Endothelial cell of umbilical vein (primary cell): ENCODE results near the gene ZNFX1. TPM values are rescaled to one million over a fixed set of nuclear protein-coding genes. Genes with fewer than 3 reads are reported as not detected.
A peak's percentile ranks its signal among the peaks of the same experiment; 100 is the strongest.
"Not testable (repeated sequence)": the region's sequence is repeated elsewhere in the genome, so short reads cannot be mapped to it uniquely, and the experiment has no call there.

Experiments
- BruUV-seq: library from RNA; stranded (reverse); fragments of 400-500 nt; replicated peaks from 2 replicates; lab custom pipeline; 2021; lab: Mats Ljungman, UMichigan
- CTCF ChIA-PET: fragments of 300-600, 350-600 bp; sonication (Branson Sonifier 250); formaldehyde crosslinking; loops from one replicate; lab custom pipeline; 2021; ENCODE audit warnings: antibody characterized with exemption, inconsistent platforms; lab: Charles Lee
- POLR2A ChIA-PET: fragments of 300-600, 350-600 bp; sonication (Branson Sonifier 250); formaldehyde crosslinking; loops from one replicate; lab custom pipeline; 2021; ENCODE audit warnings: antibody characterized with exemption, inconsistent platforms; lab: Charles Lee
- DNase-seq: peaks from one replicate; pipeline ENCODE4 v3.0.0-alpha.2; 2011; ENCODE audit warnings: low read depth, low spot score
- FAIRE-seq: peaks from 2 replicates; lab custom pipeline; 2011; peaks lifted over from hg19 to GRCh38; lab: Jason Lieb, UNC
- H2AFZ ChIP-seq: 2 replicates; pipeline ENCODE4 v1.6.0; 2012; ENCODE audit warnings: low read depth, low read length, control low read depth, inconsistent platforms
- H3K27ac ChIP-seq: 2 replicates; pipeline ENCODE4 v1.5.1; 2011; ENCODE audit warnings: low read depth, mild to moderate bottlenecking, control low read depth, low read length, moderate library complexity; ENCODE audit not compliant: insufficient read depth
- H3K27me3 ChIP-seq, 2 experiments: 2 replicates each; pipeline versions ENCODE4 v1.6.0 to v1.6.1; 2011; ENCODE audit warnings: low read length in 2 of 2, mixed read lengths in 1 of 2; ENCODE audit not compliant: control insufficient read depth in 2 of 2, insufficient read depth in 2 of 2
- H3K36me3 ChIP-seq, 2 experiments: 2 replicates in 1 of 2; 3 replicates in 1 of 2; pipeline ENCODE4 v1.5.1; 2011; ENCODE audit warnings: low read length in 2 of 2, mild to moderate bottlenecking in 1 of 2, moderate library complexity in 1 of 2; ENCODE audit not compliant: control insufficient read depth in 2 of 2, insufficient read depth in 2 of 2; ENCODE audit errors: extremely low read depth in 1 of 2
- H3K4me1 ChIP-seq: 3 replicates; pipeline ENCODE4 v1.5.1; 2011; ENCODE audit warnings: mild to moderate bottlenecking, low read length; ENCODE audit not compliant: control insufficient read depth, insufficient read depth; ENCODE audit errors: extremely low read depth
- H3K4me2 ChIP-seq: 2 replicates; pipeline ENCODE4 v1.6.1; 2011; ENCODE audit warnings: low read length, control low read depth, mixed read lengths; ENCODE audit not compliant: insufficient read depth
- H3K4me3 ChIP-seq, 3 experiments: fragments of 200-600 bp in 1 of 3; sonication (generic), shearing (Covaris generic) in 1 of 3; replicated peaks in 1 of 3; 2 replicates each; pipeline ENCODE4 v1.5.1; 2011 to 2016; ENCODE audit warnings: control low read depth in 3 of 3, low read length in 3 of 3, mild to moderate bottlenecking in 2 of 3, inconsistent platforms in 1 of 3, low read depth in 1 of 3, moderate library complexity in 1 of 3; ENCODE audit not compliant: insufficient read depth in 1 of 3
- H3K79me2 ChIP-seq: 2 replicates; pipeline ENCODE4 v1.6.0; 2012; ENCODE audit warnings: low read length, inconsistent platforms; ENCODE audit not compliant: control insufficient read depth, insufficient read depth
- H3K9ac ChIP-seq: replicated peaks from 2 replicates; pipeline ENCODE3; 2011; ENCODE audit warnings: low read length, control low read depth; ENCODE audit not compliant: insufficient read depth; ENCODE audit errors: extremely low read depth
- H3K9me1 ChIP-seq: replicated peaks from 3 replicates; pipeline ENCODE4 v1.6.0; 2011; ENCODE audit warnings: mild to moderate bottlenecking, low read length; ENCODE audit not compliant: control insufficient read depth, insufficient read depth; ENCODE audit errors: extremely low read depth
- H3K9me3 ChIP-seq: replicated peaks from 2 replicates; pipeline ENCODE4 v1.5.1; 2012; ENCODE audit warnings: low read length, inconsistent platforms; ENCODE audit not compliant: control insufficient read depth, insufficient read depth
- H4K20me1 ChIP-seq: replicated peaks from 2 replicates; pipeline ENCODE3; 2011; ENCODE audit warnings: mild to moderate bottlenecking, low read length; ENCODE audit not compliant: control insufficient read depth, insufficient read depth; ENCODE audit errors: extremely low read depth
- EZH2 ChIP-seq: IDR thresholded peaks from 2 replicates; pipeline ENCODE4 v1.6.1; 2012; ENCODE audit warnings: borderline replicate concordance, low read depth, mild to moderate bottlenecking, moderate library complexity, low read length, inconsistent platforms; ENCODE audit not compliant: severe bottlenecking
- FOS ChIP-seq: IDR thresholded peaks from 2 replicates; pipeline ENCODE4 v1.6.1; 2011; ENCODE audit warnings: mild to moderate bottlenecking, low read length, moderate library complexity, borderline replicate concordance; ENCODE audit not compliant: insufficient read depth
- GATA2 ChIP-seq: IDR thresholded peaks from 2 replicates; pipeline ENCODE4 v1.7.0; 2011; ENCODE audit warnings: low read depth, mild to moderate bottlenecking, moderate library complexity, mixed read lengths, low read length; ENCODE audit not compliant: insufficient read length, insufficient read depth
- JUN ChIP-seq: IDR thresholded peaks from 2 replicates; pipeline ENCODE4 v1.6.1; 2011; ENCODE audit warnings: borderline replicate concordance, low read depth; ENCODE audit not compliant: insufficient read length, insufficient read depth
- MYC ChIP-seq: IDR thresholded peaks from one replicate; pipeline ENCODE4 v1.6.1; 2011; ENCODE audit warnings: mild to moderate bottlenecking, low read depth, low read length
- POLR2A ChIP-seq: IDR thresholded peaks from 2 replicates; pipeline ENCODE4 v1.6.1; 2012; ENCODE audit warnings: low read depth, mild to moderate bottlenecking, control low read depth, low read length
- POLR2AphosphoS5 ChIP-seq: IDR thresholded peaks from 2 replicates; pipeline ENCODE4 v1.6.1; 2012; ENCODE audit warnings: low read depth, mild to moderate bottlenecking, control low read depth, low read length, moderate library complexity; ENCODE audit not compliant: insufficient read depth
- dilution Hi-C: fragments of 300-500 bp; cut with MboI; formaldehyde crosslinking; loops from one replicate; pipeline ENCODE4 v1.15.0; 2019; ENCODE audit warnings: low sequenced_read_pairs; ENCODE audit not compliant: extremely low pct_ligation_motif_present
- intact Hi-C: fragments of 100-400 bp; cut with micrococcal nuclease; formaldehyde crosslinking; loops from one replicate; pipeline ENCODE4 v1.10.0; 2022
- polyA plus RNA-seq, 4 experiments: library from polyadenylated mRNA; depleted of rRNA in 3 of 4; stranded (reverse) in 3 of 4; unstranded in 1 of 4; fragments of >200 nt; gene quantifications; 2 replicates each; pipeline versions ENCODE4 v1.2.1 to v1.2.3, GENCODE V29; 2011 to 2012; ENCODE audit warnings: missing spikeins in 1 of 4
- total RNA-seq: library from RNA; stranded (reverse); gene quantifications from 2 replicates; pipeline ENCODE4 v1.2.3, GENCODE V29; 2021
- TF ChIP-seq, protein P1 (sequence below): IDR thresholded peaks from 2 replicates; pipeline ENCODE4 v1.6.1; 2011; ENCODE audit not compliant: insufficient read depth, insufficient read length
- TF ChIP-seq, protein P2 (sequence below), 2 donors: IDR thresholded peaks; 1 replicate in 1 of 2; 2 replicates in 1 of 2; pipeline ENCODE4 v1.5.1; 2011; ENCODE audit warnings: low read length in 2 of 2, mild to moderate bottlenecking in 2 of 2, moderate library complexity in 2 of 2, control low read depth in 1 of 2, inconsistent platforms in 1 of 2, low read depth in 1 of 2; ENCODE audit not compliant: insufficient read depth in 1 of 2; ENCODE audit errors: extremely low read depth in 1 of 2

ZNFX1 gene
- total and polyA plus RNA-seq, 2 donors (not counting 3 experiments of a cell fraction or from before 2014, with no cell fraction given): 8.3 to 27.9 TPM

DNA sequence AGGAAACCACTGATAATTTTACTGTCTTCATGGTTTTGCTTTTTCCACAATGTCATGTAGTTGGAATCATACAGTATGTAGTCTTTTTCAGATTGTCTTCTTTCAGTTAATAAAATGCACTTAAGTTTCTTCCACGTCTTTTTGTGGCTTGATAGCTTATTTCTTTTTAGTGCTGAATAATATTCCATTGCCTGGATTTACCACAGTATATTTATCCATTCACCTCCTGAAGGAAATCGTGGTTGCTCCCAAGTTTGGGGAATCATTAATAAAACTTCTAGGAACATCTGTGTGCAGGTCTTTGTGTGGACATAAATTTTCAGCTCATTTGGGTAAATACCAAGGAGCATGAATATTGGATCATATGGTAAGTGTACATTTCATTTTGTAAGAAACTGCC is 38.8 kb upstream of the ZNFX1 start:
- H3K27ac ChIP-seq: no peak overlapping the region
- H4K20me1 ChIP-seq: no peaks in the 10 kb centered on the region
- intact Hi-C loops: no loop called here
- FAIRE-seq (peak; percentile 12), DNase-seq (no peak)
- peaks cover 34 to 54% of the 10 kb centered on the region in 2 experiments for H3K27me3 ChIP-seq
- peaks cover 8% of the 10 kb centered on the region for H3K4me1 ChIP-seq
- POLR2A ChIA-PET: no interaction called here
- no peak overlapping the region for H3K9ac ChIP-seq
- H3K4me3 ChIP-seq: no peak overlapping the region
- H3K9me1 ChIP-seq: no peaks in the 10 kb centered on the region
- no peak overlapping the region for H2AFZ ChIP-seq
- TF ChIP-seq EZH2 (peak; percentile 1), POLR2A (no peak), FOS (no peak), GATA2 (no peak)
- no TSS peak for BruUV-seq
- dilution Hi-C loops: no loop called here
- no peaks in the 10 kb centered on the region for H3K9me3 ChIP-seq
- H3K4me2 ChIP-seq: no peak overlapping the region
- H3K36me3 ChIP-seq: no peaks in the 10 kb centered on the region
- CTCF ChIA-PET: interaction anchor here (1.5 kb wide), 1 partner anchor 14 kb away, joined by 4 read pairs; no protein-coding TSS in a partner anchor
- H3K79me2 ChIP-seq: no peaks in the 10 kb centered on the region

DNA sequence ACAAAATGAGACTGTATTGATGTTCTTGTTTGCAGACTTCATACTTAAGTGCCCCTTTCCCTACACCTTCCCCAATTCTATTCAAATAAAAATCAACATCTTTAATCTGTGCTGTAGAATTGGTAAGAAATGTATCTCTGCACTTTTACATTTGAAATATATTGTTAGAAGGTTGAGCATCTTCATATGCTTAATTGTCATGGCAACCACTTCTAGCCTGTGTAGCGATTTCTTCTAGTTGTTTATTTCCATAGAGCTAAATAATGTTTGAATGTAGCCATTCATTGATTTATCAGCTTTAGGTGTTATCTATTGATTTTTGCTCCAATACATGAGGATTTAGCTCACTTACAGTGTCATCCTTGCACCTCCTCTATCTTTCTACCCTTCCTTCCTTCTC is 37.7 kb upstream of the ZNFX1 start:
- intact Hi-C loops (no loop called here), dilution Hi-C loops (no loop called here)
- FAIRE-seq (no peak), DNase-seq (no peak)
- Histone ChIP-seq H3K36me3 (no peaks in the 10 kb centered on the region), H3K79me2 (no peaks in the 10 kb centered on the region), H2AFZ (no peak overlapping the region), H3K4me3 (no peak overlapping the region), H3K9me1 (no peaks in the 10 kb centered on the region), H3K27me3 (peaks cover 33 to 50% of the 10 kb centered on the region in 2 experiments), H3K9me3 (no peaks in the 10 kb centered on the region), H3K4me1 (peaks cover 14% of the 10 kb centered on the region), H3K4me2 (no peak overlapping the region), H4K20me1 (no peaks in the 10 kb centered on the region), H3K27ac (no peak overlapping the region), H3K9ac (no peak overlapping the region)
- POLR2A ChIA-PET: no interaction called here
- TF ChIP-seq, protein P1, sequence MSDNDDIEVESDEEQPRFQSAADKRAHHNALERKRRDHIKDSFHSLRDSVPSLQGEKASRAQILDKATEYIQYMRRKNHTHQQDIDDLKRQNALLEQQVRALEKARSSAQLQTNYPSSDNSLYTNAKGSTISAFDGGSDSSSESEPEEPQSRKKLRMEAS: no peak
- TF ChIP-seq, protein P2, sequence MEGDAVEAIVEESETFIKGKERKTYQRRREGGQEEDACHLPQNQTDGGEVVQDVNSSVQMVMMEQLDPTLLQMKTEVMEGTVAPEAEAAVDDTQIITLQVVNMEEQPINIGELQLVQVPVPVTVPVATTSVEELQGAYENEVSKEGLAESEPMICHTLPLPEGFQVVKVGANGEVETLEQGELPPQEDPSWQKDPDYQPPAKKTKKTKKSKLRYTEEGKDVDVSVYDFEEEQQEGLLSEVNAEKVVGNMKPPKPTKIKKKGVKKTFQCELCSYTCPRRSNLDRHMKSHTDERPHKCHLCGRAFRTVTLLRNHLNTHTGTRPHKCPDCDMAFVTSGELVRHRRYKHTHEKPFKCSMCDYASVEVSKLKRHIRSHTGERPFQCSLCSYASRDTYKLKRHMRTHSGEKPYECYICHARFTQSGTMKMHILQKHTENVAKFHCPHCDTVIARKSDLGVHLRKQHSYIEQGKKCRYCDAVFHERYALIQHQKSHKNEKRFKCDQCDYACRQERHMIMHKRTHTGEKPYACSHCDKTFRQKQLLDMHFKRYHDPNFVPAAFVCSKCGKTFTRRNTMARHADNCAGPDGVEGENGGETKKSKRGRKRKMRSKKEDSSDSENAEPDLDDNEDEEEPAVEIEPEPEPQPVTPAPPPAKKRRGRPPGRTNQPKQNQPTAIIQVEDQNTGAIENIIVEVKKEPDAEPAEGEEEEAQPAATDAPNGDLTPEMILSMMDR (IDR thresholded peaks at IDR 0.05; ENCODE audit: extremely low read depth in 1 of 2, insufficient read depth in 1 of 2, low read depth in 1 of 2, low read length in 2 of 2): no peak
- TF ChIP-seq POLR2AphosphoS5: no peak
- TF ChIP-seq FOS: no peak
- no peak for TF ChIP-seq JUN
- TF ChIP-seq MYC: no peak
- TF ChIP-seq POLR2A: no peak
- no peak for TF ChIP-seq EZH2
- no peak for TF ChIP-seq GATA2
- BruUV-seq: no TSS peak
- CTCF ChIA-PET: no interaction called here

DNA sequence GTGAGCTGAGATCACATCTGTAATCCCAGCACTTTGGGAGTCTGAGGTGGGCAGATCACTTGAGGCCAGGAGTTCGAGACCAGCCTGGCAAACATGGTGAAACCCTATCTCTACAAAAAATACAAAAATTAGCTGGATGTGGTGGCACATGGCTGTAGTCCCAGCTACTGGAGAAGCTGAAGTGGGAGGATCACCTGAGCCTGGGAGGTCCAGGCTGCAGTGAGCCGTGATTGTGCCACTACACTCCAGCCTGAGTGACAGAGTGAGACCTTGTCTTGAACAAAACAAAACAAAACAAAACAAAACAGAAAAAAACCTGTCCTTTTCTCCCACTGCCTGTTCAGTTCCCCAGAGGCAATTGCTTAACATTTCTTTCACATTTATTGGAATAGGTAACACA is 36.2 kb upstream of the ZNFX1 start:
- intact Hi-C loops: not testable (repeated sequence)

More for the DNA sequence above, 36.2 kb upstream of the ZNFX1 start:
- H3K27ac ChIP-seq, H3K9me1 ChIP-seq, H3K79me2 ChIP-seq, dilution Hi-C loops, H4K20me1 ChIP-seq, H2AFZ ChIP-seq, DNase-seq, H3K9ac ChIP-seq, H3K4me2 ChIP-seq, FAIRE-seq, H3K9me3 ChIP-seq, BruUV-seq, H3K4me3 ChIP-seq, H3K36me3 ChIP-seq, POLR2A ChIA-PET: not testable (repeated sequence)
- Histone ChIP-seq H3K27me3 (peaks cover 24 to 39% of the 10 kb centered on the region in 2 experiments), H3K4me1 (peaks cover 16% of the 10 kb centered on the region)
- CTCF ChIA-PET: interaction anchor here (2.5 kb wide), 1 partner anchor 67 kb away, joined by 9 read pairs; no protein-coding TSS in a partner anchor
